IMR-90 (cell line): ENCODE measurements around the gene LRRC15. TPM values are rescaled to one million over a fixed set of nuclear protein-coding genes. Genes with fewer than 3 reads are reported as not detected.

Experiments used
- ATAC-seq: fragments of 200-7000 bp; cut with Tn5 transposase; 2 replicates; pipeline ENCODE4 v1.9.1; 2020; ENCODE audit warnings: low read depth, mild to moderate bottlenecking, moderate library complexity
- BruUV-seq: library from RNA; stranded (reverse); fragments of 400-500 nt; replicated peaks from 2 replicates; lab custom pipeline; 2021; lab: Mats Ljungman, UMichigan
- CTCF ChIA-PET: fragments of 300-600 bp; formaldehyde crosslinking; extraction: SDS; loops from one replicate; lab custom pipeline; 2021; ENCODE audit warnings: antibody characterized with exemption; lab: Yijun Ruan, JAX
- POLR2A ChIA-PET: fragments of 300-600 bp; sonication (Branson Sonifier 250); formaldehyde crosslinking; loops from one replicate; lab custom pipeline; 2022; ENCODE audit warnings: antibody characterized with exemption; ENCODE audit not compliant: unreplicated experiment; lab: Charles Lee
- DNase-seq: peaks from one replicate; pipeline ENCODE4 v3.0.0; 2013
- H2AFZ ChIP-seq: replicated peaks from 2 replicates; pipeline ENCODE3; 2013; ENCODE audit warnings: low read length, mild to moderate bottlenecking; ENCODE audit not compliant: poor library complexity
- H2AK5ac ChIP-seq: 2 replicates; pipeline ENCODE4 v1.6.1; 2013; ENCODE audit warnings: low read depth, low read length, inconsistent platforms
- H2AK9ac ChIP-seq: replicated peaks from 2 replicates; pipeline ENCODE3; 2013; ENCODE audit warnings: mild to moderate bottlenecking, low read depth, low read length, moderate library complexity; ENCODE audit not compliant: poor library complexity
- H2BK120ac ChIP-seq: 2 replicates; pipeline ENCODE4 v1.6.1; 2013; ENCODE audit warnings: low read depth, low read length, inconsistent platforms
- H2BK15ac ChIP-seq: 3 replicates; pipeline ENCODE4 v1.6.1; 2013; ENCODE audit warnings: low read depth, low read length, inconsistent platforms
- H2BK20ac ChIP-seq: 2 replicates; pipeline ENCODE4 v1.6.1; 2013; ENCODE audit warnings: low read depth, mild to moderate bottlenecking, inconsistent platforms, low read length, moderate library complexity
- H2BK5ac ChIP-seq: 2 replicates; pipeline ENCODE4 v1.6.1; 2013; ENCODE audit warnings: mild to moderate bottlenecking, low read depth, low read length, inconsistent platforms; ENCODE audit not compliant: poor library complexity, severe bottlenecking
- H3K14ac ChIP-seq: replicated peaks from 2 replicates; pipeline ENCODE4 v1.6.1; 2013; ENCODE audit warnings: low read depth, low read length, inconsistent platforms
- H3K18ac ChIP-seq: 2 replicates; pipeline ENCODE4 v1.6.1; 2013; ENCODE audit warnings: low read depth, low read length, control low read depth
- H3K23ac ChIP-seq: 2 replicates; pipeline ENCODE4 v1.6.1; 2013; ENCODE audit warnings: low read depth, low read length, inconsistent platforms
- H3K27ac ChIP-seq: 2 replicates; pipeline ENCODE4 v1.5.1; 2013; ENCODE audit warnings: mild to moderate bottlenecking, control low read depth, low read length; ENCODE audit not compliant: insufficient read depth
- H3K27me3 ChIP-seq: 2 replicates; pipeline ENCODE4 v1.6.1; 2013; ENCODE audit warnings: low read length; ENCODE audit not compliant: control insufficient read depth, insufficient read depth
- H3K36me3 ChIP-seq: 2 replicates; pipeline ENCODE4 v1.6.1; 2013; ENCODE audit warnings: low read length, mixed read lengths; ENCODE audit not compliant: control insufficient read depth, insufficient read depth
- H3K4ac ChIP-seq: 2 replicates; pipeline ENCODE4 v1.6.1; 2013; ENCODE audit warnings: low read depth, low read length, inconsistent platforms
- H3K4me1 ChIP-seq: 2 replicates; pipeline ENCODE4 v1.6.1; 2013; ENCODE audit warnings: low read length, mixed read lengths; ENCODE audit not compliant: control insufficient read depth, insufficient read depth
- H3K4me2 ChIP-seq: 2 replicates; pipeline ENCODE4 v1.6.1; 2013; ENCODE audit warnings: low read depth, mild to moderate bottlenecking, control low read depth, low read length, moderate library complexity
- H3K4me3 ChIP-seq: 2 replicates; pipeline ENCODE4 v1.5.1; 2013; ENCODE audit warnings: low read depth, mild to moderate bottlenecking, control low read depth, low read length, moderate library complexity; ENCODE audit not compliant: insufficient read depth
- H3K56ac ChIP-seq: 2 replicates; pipeline ENCODE4 v1.6.1; 2013; ENCODE audit warnings: low read length, inconsistent platforms; ENCODE audit not compliant: insufficient read depth; ENCODE audit errors: extremely low read depth
- H3K79me1 ChIP-seq, 2 experiments: 2 replicates each; pipeline ENCODE4 v1.6.1; 2013; ENCODE audit warnings: low read length in 2 of 2, inconsistent platforms in 1 of 2, low read depth in 1 of 2
- H3K9ac ChIP-seq: 2 replicates; pipeline ENCODE4 v1.6.1; 2013; ENCODE audit warnings: low read depth, low read length, control low read depth
- H3K9me1 ChIP-seq: 2 replicates; pipeline ENCODE4 v1.6.1; 2013; ENCODE audit warnings: low read length, inconsistent platforms; ENCODE audit not compliant: insufficient read depth
- H3K9me3 ChIP-seq: 2 replicates; pipeline ENCODE4 v1.6.1; 2013; ENCODE audit warnings: low read length; ENCODE audit not compliant: control insufficient read depth, insufficient read depth
- H4K20me1 ChIP-seq: 2 replicates; pipeline ENCODE4 v1.6.1; 2013; ENCODE audit warnings: low read length, inconsistent platforms; ENCODE audit not compliant: insufficient read depth
- H4K5ac ChIP-seq: 2 replicates; pipeline ENCODE4 v1.6.1; 2013; ENCODE audit warnings: mild to moderate bottlenecking, low read depth, low read length, control low read depth
- H4K8ac ChIP-seq, 2 experiments: 2 replicates each; pipeline ENCODE4 v1.6.1; 2013; ENCODE audit warnings: low read depth in 2 of 2, low read length in 2 of 2, control low read depth in 1 of 2, inconsistent platforms in 1 of 2
- H4K91ac ChIP-seq: 2 replicates; pipeline ENCODE4 v1.6.1; 2013; ENCODE audit warnings: low read depth, low read length, inconsistent platforms; ENCODE audit not compliant: insufficient read depth
- BHLHE40 ChIP-seq: fragments of 150-350 bp; IDR thresholded peaks from 2 replicates; pipeline ENCODE4 v1.6.1; 2016; ENCODE audit warnings: mild to moderate bottlenecking, low read depth, low read length
- CHD1 ChIP-seq: IDR thresholded peaks from 2 replicates; pipeline ENCODE4 v1.6.1; 2012; ENCODE audit warnings: low read depth, low read length, improper control_type of control experiment
- MXI1 ChIP-seq: IDR thresholded peaks from 2 replicates; pipeline ENCODE4 v1.6.1; 2012; ENCODE audit warnings: low read depth, mild to moderate bottlenecking, low read length, moderate library complexity, borderline replicate concordance
- NFE2L2 ChIP-seq: fragments of 150-350 bp; IDR thresholded peaks from 2 replicates; pipeline ENCODE4 v1.6.1; 2016; ENCODE audit warnings: low read depth, mild to moderate bottlenecking, low read length
- RAD21 ChIP-seq: IDR thresholded peaks from 2 replicates; pipeline ENCODE4 v1.6.1; 2012; ENCODE audit warnings: low read length, improper control_type of control experiment
- RCOR1 ChIP-seq: IDR thresholded peaks from 2 replicates; pipeline ENCODE4 v1.6.1; 2012; ENCODE audit warnings: mild to moderate bottlenecking, low read length, improper control_type of control experiment; ENCODE audit not compliant: insufficient replicate concordance
- SMC3 ChIP-seq: fragments of 150-350 bp; IDR thresholded peaks from 2 replicates; pipeline ENCODE4 v1.6.1; 2016; ENCODE audit warnings: low read depth, mild to moderate bottlenecking, antibody characterized with exemption, low read length, moderate library complexity
- WGBS, 2 experiments: methylation state at CpG; one replicate each; pipeline versions ENCODE4 v1.1.5 to v1.1.7; 2013; ENCODE audit warnings: missing lambda C conversion rate in 2 of 2; ENCODE audit not compliant: insufficient read length in 1 of 2; ENCODE audit errors: extremely low coverage in 2 of 2; 5-methylcytosine and 5-hydroxymethylcytosine counted together
- dilution Hi-C: fragments of 300-500 bp; cut with HindIII; formaldehyde crosslinking; loops from one replicate; pipeline ENCODE4 v1.14.3; 2018; ENCODE audit warnings: low sequenced_read_pairs; ENCODE audit not compliant: unreplicated experiment
- in situ Hi-C: fragments of 300-500 bp; cut with MboI; formaldehyde crosslinking; loops from 3 replicates; pipeline ENCODE4 v1.14.3; 2019; ENCODE audit warnings: low sequenced_read_pairs, inconsistent platforms, mixed read lengths
- intact Hi-C: fragments of 100-400 bp; cut with micrococcal nuclease; formaldehyde crosslinking; loops from 2 replicates; pipeline ENCODE4 v1.10.0; 2022
- polyA plus RNA-seq, 3 experiments: library from polyadenylated mRNA; depleted of rRNA; stranded (reverse); fragments of >200 nt; gene quantifications; 2 replicates each; pipeline ENCODE4 v1.2.3, GENCODE V29; 2012; ENCODE audit warnings: low replicate concordance in 1 of 3
- total RNA-seq: library from RNA; depleted of rRNA; stranded (reverse); fragments of >200 nt; gene quantifications from 2 replicates; pipeline ENCODE4 v1.2.3, GENCODE V29; 2012

The LRRC15 gene
- total and polyA plus RNA-seq, 2 of the 4 experiments (the other 2 are of a cell fraction), result 2.5 to 9.0 TPM

GRCh38 chr3:194313560-194314387, 55.8 kb downstream of the LRRC15 start:
- Histone ChIP-seq H3K4me1 (peaks cover 3% of the 10 kb centered on the region; the same call in 1 of the 2 replicates), H3K56ac (no peak overlapping the region), H4K8ac (no peak overlapping the region), H4K5ac (no peak overlapping the region), H3K18ac (no peak overlapping the region), H3K27me3 (peaks cover 70% of the 10 kb centered on the region), H3K9ac (no peak overlapping the region), H3K36me3 (no peaks in the 10 kb centered on the region), H2BK5ac (no peak overlapping the region), H3K4ac (no peak overlapping the region), H3K9me1 (no peaks in the 10 kb centered on the region), H4K20me1 (no peaks in the 10 kb centered on the region), H4K91ac (no peak overlapping the region), H3K23ac (no peak overlapping the region), H2BK120ac (no peak overlapping the region), H3K27ac (no peak overlapping the region), H3K4me3 (no peak overlapping the region), H2BK20ac (no peak overlapping the region), H2BK15ac (no peak overlapping the region), H2AK5ac (no peak overlapping the region), H2AK9ac (no peak overlapping the region), H3K9me3 (peaks cover 7% of the 10 kb centered on the region), H3K4me2 (no peak overlapping the region), H2AFZ (no peak overlapping the region), H3K14ac (no peak overlapping the region), H3K79me1 (no peaks in the 10 kb centered on the region)
- DNase-seq, result no peak
- intact Hi-C loops (loop anchor here (1.0 to 10.0 kb wide), 4 partner anchors 309 to 1849 kb away; no protein-coding TSS in a partner anchor), in situ Hi-C loops (loop anchor here (10.0 kb wide), 1 partner anchor 649 kb away; no protein-coding TSS in a partner anchor), dilution Hi-C loops (no loop called here)
- no peak for ATAC-seq
- 27% methylated on average over 8 of the region's 15 CpGs; no CpG with 5 or more reads in 1 of the 2 experiments for WGBS, 2 experiments
- no TSS peak for BruUV-seq
- TF ChIP-seq CHD1, result no peak
- TF ChIP-seq SMC3, result no peak
- TF ChIP-seq MXI1, result no peak
- no peak for TF ChIP-seq RCOR1
- no peak for TF ChIP-seq RAD21
- no peak for TF ChIP-seq NFE2L2
- TF ChIP-seq BHLHE40, result no peak
- ChIA-PET POLR2A (interaction anchor here (0.5 kb wide), 1 partner anchor 172 kb away, joined by 4 read pairs; no protein-coding TSS in a partner anchor), CTCF (interaction anchor here (0.8 to 1.4 kb wide), 3 partner anchors 526 to 532 kb away, joined by 3 to 4 read pairs (median 3); no protein-coding TSS in a partner anchor)
